SKM-1 (cell line): ENCODE data around the gene KIFAP3.

Experiments
- DNase-seq: peaks from one replicate; lab custom pipeline; 2025; ENCODE audit not compliant: unreplicated experiment; lab: John Stamatoyannopoulos, UW

Gene KIFAP3

DNA sequence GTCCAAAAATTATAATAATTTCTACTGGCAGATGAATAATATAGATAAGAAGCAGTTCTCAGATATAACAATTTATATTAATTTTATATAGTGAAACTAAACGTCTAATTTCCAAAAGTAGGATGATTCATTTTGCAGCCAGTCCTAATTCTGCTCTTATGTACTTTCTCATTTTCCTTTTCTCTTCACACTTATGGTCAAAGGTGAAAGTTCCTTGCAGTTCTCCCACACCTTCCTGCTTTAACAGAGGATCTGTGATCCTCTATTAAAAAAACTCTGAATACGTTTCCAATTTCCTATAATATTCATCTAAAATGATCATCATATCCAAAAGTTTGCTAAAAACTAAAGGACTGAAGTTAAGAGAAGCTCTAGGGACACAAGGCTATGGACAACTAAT is 78.5 kb downstream of the KIFAP3 start:
- no peak for DNase-seq

DNA sequence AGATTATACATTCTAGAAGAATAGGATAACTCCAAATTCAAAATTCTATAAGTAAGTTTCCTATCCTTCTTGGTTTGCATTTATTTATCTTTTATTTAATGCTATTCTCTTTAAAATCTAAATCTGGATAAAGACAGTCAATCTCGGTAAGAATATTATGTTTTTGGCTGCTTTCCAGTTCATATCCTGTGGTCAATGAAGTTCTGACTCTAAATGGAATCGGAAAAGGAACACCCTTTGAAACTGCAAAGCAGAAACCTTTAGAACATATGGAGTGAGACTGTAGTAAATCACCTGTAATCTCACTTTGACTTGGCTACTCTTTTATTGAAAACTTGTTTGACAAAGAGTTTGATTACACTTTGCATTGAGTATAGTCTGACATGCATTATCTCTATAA is 85.2 kb downstream of the KIFAP3 start:
- DNase-seq = no peak

DNA sequence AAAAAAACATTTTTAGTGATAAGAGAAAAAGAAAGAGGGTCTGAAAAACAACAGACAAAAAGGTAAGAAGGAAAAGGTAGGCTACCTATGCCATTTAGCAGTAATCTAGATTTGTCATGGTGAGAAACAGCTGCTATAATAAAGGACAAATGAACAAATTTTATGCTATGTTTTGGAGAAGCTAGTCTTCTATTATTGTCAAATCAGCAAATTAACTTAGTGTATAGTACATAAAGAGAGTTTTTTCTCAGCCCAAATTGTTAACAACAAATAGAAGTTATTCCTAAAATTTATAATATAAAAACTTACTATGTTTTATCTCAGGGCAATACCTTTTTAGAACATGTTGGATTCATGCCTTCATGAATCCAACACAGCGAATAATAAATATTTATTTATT is 88.7 kb downstream of the KIFAP3 start:
- DNase-seq = no peak

DNA sequence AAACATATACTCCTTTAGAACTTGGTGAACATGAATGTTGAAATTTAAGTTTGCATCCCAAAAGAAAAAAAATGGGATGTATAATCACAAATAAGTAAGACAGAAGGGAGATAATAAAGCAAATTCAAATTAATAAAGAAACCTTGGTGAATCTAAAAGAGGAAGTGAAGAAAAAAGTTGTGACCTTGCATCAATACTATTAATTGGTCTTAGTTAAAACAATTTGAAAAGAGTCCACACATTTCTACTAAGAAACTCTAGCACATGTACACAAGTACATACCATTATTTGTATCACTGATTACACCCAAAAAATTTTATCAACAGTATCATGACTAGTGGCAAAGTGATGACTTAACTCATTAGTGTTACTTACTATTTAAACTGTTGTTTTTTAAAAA is 100.4 kb downstream of the KIFAP3 start:
- DNase-seq = no peak

DNA sequence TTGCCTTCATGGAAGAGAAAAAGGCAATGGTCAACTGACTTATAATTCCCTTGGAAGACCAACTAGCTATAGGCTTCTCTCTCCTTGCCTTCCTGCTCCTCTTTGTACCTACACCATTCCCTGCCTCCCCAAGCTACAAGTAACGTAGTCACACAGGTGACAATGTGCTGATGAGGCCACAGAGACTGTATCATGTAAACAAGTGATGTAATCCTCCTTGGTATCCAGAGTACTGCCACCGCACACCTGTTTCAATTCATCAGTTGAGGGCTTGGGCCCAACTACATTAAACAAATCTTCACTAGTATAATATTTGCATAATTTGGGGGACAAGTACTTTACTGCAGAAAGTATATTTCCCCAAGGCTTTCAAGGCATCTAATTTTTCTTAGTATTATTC is 104.4 kb downstream of the KIFAP3 start:
- DNase-seq = no peak

DNA sequence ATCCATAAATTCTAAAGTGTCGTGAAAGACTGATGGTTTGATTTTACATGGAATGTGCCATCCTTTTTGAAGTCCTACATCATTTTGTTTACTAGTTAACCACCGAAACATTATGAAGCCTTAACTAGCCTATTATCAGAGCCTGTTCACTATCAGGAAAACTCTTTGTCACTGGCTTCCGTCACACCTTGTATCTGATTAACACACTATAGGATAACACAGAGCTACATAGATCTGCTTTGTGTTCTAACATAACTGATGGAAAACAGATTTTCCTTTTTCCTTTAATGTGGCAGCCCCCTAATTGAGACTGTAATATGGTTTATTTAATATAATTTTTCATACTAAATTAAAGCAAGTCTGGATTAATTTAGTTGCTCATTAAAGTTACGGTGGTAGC is 106.3 kb downstream of the KIFAP3 start:
- DNase-seq = no peak

DNA sequence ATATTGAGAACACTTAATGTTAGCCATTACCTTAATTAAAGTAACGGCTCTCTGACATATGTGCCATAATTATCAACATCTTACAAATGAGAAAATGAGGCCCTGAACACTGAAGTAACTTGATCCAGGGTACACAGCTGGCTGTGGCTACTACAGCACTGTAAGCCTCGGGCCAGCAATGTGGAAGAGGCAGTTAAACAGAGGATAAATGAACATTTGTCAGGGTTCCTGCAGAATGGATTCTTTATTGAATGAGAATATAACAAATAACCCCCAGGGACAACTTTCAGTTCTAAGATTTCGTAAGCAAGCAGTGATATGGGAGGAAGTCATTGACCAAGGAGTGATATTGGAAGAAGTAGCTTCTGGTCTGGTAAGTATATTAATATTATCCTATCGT is 110.3 kb downstream of the KIFAP3 start:
- DNase-seq = no peak

DNA sequence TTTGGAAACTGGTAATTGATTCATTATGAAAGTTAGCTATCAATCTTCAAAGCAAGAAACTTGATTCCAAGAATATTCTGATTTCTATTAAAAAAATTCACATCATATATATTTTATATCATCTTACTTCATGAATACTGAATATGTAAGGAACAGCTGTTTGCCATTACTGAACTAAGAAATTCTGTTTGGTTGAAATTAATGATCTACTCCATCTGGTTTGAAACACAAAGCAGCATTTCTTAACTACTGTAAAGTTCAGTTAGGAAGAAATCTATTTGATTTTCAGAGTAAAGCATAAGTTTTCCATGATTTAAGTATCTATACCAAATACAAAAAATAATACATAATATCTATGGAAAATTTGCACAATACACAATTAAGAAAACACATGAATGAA is 114.8 kb downstream of the KIFAP3 start:
- no peak for DNase-seq

DNA sequence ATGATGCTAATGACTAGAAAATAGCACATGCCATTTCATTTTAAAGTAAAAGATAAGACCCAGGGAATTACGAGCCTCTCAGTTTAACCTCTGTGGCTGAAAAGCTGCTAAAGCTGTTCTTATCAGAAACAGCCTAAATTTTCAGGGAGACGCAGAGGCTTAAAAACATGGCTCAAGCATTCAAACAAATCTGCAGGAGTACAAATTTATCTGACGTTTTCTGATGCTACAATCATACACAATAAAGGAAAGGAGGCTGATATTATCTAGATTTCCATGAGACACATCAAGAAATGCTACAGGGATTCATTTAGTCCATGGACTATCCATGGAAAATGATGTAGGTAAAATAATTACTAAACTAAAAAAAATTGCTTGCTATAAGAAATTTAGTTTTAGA is 115.5 kb downstream of the KIFAP3 start:
- no peak for DNase-seq

DNA sequence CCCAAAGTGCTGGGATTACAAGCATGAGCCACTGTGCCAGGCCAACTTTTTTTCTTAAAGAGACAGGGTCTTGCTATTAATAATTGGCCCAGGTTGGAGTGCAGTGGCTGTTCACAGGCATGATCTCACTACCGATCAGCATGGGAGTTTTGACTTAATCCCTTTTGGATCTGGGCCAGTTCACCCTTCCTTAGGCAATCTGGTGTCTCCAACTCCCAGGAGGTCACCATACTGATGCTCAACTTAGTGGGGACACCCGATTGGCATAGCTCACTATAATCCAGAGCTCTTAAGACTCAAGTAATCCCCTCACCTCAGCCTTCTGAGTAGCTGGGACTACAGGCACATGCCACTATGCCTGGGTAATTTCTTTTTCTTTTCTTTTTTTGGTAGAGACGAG is 116.6 kb downstream of the KIFAP3 start:
- no peak for DNase-seq

DNA sequence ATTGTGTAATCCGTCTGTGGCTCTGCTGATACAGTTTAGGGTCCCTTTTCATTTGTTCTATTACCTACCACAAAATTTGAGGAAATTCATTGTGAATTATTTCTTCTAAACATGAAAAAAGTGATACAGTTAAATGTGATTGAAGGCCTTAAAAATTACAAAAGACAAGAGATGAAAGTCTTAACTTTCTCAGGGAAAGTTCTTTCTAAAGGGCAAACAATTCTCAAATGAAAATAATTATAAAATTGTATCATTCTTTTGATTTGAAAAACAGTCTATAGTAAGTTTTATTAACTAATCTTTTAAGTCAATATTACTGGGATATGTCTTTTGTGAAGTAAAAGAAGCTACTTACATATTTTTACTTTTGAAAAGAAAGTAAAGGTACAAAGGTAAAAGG is 123.4 kb downstream of the KIFAP3 start:
- DNase-seq = no peak

DNA sequence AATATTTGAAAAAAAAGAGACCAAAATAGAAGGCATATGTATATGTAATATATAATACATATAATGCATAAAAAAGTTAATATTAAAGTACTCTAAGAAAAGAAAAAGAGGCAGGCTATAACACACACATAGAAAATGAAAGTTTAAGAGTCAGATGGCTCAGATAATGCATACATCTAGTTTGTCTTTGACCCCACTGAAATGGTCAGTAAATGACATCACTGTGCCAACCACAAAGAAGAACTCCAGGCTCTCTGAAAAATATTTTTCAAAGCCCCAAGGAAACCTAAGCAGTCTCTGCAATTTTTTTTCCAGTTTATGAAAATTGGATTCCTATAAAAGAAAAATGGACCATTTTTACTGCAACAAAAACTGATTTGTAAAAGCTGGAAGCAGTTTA is 125.4 kb downstream of the KIFAP3 start:
- no peak for DNase-seq

DNA sequence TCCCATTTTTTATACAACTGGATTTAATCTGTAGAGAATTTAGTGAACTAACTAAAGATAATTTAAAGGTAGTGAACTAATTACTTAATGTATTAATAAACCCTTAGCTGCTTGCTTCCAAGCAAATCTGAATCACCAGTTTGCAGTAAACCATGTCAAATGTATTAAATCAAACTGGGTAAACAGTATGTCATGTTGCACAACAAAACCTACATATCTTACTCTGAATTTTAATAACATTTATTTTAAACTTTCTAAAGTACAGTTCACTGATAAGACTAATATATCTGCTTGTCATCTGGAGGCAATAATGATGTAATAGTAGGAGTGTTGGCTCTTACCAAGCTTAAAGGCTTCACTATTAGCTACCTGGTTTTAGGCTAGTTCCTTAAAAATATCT is 128.3 kb downstream of the KIFAP3 start:
- DNase-seq = no peak

DNA sequence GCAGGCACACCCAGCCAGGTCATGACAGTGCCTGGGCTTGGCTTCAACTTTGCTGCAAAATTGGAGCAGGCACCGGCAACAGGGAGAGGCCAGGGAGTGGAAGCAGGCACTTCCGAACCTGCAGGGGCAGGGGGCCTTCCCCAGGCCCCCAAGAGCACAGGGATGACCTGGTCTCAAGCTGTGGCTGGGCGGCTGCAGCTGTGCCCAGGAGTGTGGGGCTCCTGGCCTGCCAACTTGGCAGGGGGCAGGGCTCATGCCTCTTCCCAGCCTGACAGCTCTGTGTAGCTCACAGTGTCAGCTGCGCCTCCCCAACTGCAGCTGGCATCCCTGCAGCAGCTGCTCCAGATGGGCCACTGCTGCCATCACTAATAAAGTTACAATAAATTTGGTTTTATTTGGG is 129.3 kb downstream of the KIFAP3 start:
- DNase-seq = no peak

DNA sequence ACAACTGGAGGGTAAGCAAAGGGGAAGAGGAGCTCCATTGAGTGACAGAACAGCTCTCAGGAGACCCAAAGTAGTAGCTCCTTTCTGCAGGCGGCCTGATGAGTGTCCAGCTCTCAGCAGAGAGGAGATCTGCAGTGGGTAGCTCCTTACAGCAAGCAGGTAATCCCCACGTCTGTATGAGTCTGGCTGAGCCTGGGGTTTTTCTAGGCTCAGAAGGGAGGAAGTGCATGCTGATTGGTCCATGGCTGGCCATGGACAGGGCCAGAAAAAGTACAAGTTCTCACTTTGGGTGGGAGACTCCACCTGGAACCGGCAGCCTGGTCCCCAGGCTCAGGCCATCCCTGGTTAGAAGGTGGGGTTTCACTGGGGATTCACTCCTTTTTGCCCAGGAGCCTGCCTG is 129.9 kb downstream of the KIFAP3 start:
- no peak for DNase-seq

DNA sequence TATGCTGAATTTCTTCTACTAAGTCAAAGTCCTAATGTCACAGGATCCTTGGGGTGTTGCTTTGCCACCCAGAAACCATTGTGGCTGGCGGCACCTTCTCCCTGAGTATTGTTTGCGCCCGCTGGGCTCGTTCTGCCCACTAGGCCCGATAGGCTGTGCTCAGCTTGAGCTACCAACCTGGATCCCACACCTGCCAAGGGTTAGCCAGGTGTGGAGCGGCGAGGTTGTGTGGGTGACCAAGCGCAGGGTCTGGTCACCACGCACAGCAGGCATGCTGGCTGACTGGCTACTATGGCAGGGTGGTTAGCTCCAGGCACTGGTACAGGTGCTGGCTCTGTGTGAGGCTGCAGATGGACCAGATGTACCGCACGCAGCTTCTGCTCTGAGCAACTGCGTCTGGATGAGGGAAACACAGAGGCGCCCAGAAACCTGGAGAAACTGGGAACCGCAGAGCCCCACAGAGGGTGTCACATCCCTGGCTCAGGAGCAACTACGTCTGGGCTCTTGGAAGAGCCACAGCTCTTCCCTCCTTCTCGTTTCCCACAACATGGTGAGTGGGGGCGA is 130.4 kb downstream of the KIFAP3 start:
- no peak for DNase-seq

DNA sequence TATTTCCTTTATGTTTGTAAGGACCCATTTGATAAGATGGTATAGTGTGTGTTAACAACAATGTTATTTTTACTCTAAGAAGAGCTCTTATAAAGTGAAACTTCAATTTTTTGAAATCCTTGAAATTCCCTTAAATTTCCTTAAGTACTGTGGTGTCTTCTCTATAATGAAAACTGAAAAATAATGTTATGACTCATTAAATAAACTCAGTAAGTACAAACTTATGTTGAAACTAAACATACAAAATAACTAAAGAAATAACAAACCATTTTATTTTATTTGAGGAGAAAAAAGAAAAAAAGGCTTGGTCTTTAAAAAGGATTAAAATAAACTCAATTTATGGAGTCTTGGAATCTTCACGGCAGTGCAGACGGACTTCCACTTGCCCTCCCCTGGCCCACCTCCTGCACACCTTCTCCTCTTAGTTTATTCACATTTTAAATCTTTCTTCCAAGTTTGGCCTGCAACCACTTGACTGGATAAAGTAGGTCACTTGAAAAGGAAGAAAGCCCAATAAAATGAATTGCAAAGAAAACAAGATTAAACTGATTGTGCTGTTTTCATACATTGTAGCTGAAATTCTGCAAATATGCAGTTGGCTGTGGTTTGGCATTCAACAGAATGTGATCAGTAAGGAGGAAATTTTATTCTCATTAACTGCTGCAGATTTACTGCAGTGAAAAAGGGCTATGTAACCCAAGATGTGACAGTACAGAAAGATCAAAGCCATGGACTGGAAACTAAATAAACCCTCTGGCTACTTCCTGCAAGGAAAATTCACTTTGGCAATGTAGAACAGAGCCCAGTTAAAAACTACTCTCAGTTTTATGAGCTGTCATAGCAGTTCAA is 132.3 kb downstream of the KIFAP3 start:
- DNase-seq = no peak

DNA sequence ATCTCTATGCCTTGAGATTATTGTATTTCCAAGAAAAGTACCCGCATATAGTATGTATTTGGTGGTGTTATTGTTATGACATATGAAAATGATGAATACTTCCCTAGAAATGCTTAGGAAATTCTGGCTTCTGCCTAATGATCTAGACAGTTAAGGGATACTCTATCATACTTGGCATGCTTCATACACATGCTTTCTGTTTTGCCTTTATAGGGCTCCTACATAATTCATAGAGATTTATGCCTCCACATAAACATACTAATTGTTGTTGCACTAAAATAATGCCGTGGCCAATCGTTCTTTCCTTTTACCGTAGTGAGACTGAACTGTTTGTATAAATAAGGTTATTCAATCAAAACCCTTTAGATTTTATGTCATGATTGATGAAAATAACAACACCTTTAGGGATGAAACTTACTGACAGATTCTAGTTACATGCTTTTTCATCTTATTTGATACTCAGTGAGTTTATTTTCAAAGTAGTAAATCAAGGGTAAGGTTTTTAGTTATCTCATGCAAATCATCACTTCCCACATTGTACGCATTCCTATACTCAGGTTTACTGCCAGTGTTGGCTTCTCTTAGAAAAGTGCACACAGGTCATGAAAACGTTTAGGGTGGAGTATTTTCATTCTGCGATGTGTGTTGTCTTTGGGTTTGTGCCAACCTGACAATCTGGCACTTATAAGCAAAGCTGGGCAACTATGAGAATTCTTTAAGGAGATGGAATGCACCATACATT is 140.3 kb downstream of the KIFAP3 start:
- DNase-seq = no peak

DNA sequence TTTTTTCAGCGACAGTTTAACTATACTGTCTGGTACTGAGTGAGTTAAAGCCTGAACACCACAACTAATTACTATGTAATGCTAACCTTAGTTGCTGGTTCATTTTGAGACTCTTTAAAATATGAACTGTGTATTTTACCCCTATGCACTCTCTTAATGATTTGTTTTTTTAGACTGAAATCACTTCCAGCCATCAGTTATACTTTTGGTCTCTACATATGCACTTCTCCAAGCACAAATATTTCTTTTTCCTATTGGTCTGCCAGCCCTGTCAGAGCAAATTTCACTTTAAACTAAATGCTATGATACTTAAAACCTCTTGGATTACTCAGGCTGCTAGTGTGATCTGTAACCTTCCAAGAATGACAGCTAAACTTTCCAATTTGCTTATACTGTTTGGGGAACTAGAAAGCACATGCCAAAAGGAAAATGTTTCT is 142.7 kb downstream of the KIFAP3 start:
- DNase-seq = no peak

DNA sequence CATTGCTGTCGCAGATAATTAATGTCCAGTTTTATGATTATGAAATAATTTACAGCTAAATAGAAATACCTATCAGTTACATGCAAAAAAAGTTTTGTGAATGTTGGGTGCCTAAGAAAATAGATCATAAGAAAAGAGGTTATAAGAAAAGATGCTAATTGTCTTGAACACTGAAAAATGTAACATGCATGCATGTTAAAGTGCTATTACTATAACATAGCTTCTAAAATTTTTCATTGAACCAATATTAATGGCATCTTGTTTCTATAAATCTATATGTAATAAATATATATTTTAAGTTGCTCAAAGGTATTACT is 145.3 kb downstream of the KIFAP3 start:
- no peak for DNase-seq

DNA sequence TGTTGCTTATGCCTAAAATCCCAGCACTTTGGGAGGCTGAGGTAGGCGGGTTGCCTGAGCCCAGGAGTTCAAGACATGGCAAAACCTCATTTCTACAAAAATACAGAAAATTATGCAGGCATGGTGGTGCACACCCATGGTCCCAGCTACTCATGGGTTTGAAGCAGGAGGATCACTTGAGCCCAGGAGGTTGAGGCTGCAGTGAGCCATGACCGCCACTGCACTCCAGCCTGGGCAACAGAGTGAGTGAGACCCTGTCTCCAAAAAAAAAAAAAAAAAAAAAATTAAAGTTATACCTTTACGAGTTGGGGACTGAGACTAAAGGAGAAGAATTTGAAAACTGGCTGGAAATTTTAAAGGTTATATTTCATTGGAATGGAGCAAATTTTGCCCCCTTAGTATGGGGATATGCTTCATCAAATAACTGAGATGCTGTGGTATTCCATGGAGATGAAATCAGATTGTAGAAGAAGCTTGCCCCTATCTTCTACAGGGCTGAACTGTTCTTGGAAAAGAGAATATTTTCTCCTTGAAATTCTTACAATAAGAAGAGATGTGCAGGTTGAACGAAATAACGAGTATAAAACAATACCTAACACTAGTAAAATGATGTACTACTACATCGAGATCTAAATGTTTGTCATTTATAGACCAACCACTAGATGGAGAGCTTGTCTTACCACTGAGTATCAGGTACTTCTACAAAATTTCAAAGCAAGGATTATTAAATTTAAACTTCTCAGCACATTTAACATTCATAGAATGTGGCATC is 145.9 kb downstream of the KIFAP3 start:
- DNase-seq = peak; percentile 30
